Measurements from ENCODE around the gene PTPRF.

The PTPRF gene

DNA sequence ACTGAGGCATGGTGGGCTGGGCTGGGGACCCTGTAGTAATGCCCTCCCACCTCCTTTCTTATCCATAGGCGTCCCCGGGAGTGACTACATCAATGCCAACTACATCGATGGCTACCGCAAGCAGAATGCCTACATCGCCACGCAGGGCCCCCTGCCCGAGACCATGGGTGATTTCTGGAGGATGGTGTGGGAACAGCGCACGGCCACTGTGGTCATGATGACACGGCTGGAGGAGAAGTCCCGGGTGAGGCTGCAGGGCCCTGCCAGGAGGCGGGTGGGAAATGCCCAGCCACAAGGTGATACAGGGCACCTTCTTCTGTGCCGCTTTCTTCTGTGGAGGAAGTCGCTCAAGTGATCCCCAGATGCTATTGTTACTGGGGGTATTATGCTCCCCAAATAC lies 87.0 kb downstream of the PTPRF start:
- ChIA-PET POLR2A (no interaction called here), CTCF (no interaction called here)
- no peak for TF ChIP-seq L3MBTL2 (conservative IDR thresholded peaks at IDR 0.05)
- no peak for TF ChIP-seq HDGF (IDR thresholded peaks at IDR 0.05; ENCODE audit: borderline replicate concordance)
- TF ChIP-seq ELF4 (IDR thresholded peaks at IDR 0.05) = no peak
- no peak for TF ChIP-seq BHLHE40 (IDR thresholded peaks at IDR 0.05; ENCODE audit: borderline replicate concordance)
- no peak for TF ChIP-seq FOXA1 (IDR thresholded peaks at IDR 0.05)
- TF ChIP-seq NFRKB (IDR thresholded peaks at IDR 0.05) = no peak
- no peak for TF ChIP-seq TARDBP (IDR thresholded peaks at IDR 0.05)
- TF ChIP-seq ARNT (IDR thresholded peaks at IDR 0.05) = no peak
- no peak for TF ChIP-seq CTBP1 (IDR thresholded peaks at IDR 0.05; ENCODE audit: borderline replicate concordance)
- no peak for TF ChIP-seq SP1 (IDR thresholded peaks at IDR 0.05)
- TF ChIP-seq ZNF384 (IDR thresholded peaks at IDR 0.05) = no peak
- TF ChIP-seq FOXM1 (IDR thresholded peaks at IDR 0.05; ENCODE audit: borderline replicate concordance) = no peak
- TF ChIP-seq, protein P1, sequence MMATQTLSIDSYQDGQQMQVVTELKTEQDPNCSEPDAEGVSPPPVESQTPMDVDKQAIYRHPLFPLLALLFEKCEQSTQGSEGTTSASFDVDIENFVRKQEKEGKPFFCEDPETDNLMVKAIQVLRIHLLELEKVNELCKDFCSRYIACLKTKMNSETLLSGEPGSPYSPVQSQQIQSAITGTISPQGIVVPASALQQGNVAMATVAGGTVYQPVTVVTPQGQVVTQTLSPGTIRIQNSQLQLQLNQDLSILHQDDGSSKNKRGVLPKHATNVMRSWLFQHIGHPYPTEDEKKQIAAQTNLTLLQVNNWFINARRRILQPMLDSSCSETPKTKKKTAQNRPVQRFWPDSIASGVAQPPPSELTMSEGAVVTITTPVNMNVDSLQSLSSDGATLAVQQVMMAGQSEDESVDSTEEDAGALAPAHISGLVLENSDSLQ (IDR thresholded peaks at IDR 0.05) = no peak
- TF ChIP-seq SUZ12 (IDR thresholded peaks at IDR 0.05) = no peak
- no peak for TF ChIP-seq LEF1 (IDR thresholded peaks at IDR 0.05; ENCODE audit: borderline replicate concordance)
- no peak for TF ChIP-seq FOXK2 (IDR thresholded peaks at IDR 0.05)
- no peak for DNase-seq (ENCODE audit: extremely low spot score)

DNA sequence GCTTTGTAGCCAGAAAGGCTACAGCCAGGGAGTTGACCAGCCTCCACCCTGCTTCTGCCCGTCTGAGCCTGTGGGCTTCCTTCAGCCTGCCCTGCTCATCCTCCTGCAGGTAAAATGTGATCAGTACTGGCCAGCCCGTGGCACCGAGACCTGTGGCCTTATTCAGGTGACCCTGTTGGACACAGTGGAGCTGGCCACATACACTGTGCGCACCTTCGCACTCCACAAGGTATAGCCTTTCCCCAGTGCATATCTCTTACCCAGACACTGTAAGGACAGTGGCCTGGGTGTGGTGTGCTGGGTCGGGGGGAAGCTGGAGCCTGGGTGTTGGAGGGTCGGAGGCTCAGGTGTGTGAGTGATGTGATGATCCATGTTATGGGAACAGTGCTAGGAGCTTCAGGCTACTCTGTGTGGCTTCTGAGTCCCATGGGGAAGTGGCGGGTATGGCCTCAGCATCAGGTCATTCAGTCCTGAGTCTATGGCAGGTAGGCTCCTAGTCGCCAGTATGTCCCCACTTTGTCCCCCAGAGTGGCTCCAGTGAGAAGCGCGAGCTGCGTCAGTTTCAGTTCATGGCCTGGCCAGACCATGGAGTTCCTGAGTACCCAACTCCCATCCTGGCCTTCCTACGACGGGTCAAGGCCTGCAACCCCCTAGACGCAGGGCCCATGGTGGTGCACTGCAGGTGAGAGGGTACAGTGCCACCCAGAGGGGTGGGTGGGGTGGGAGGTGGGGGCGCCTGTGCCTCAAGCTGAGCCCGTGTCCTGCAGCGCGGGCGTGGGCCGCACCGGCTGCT lies 88.0 kb downstream of the PTPRF start:
- ChIA-PET CTCF (interaction anchor here (0.9 kb wide), 1 partner anchor 23 kb away, joined by 3 read pairs; no protein-coding TSS in a partner anchor), POLR2A (interaction anchor here (0.9 kb wide), 1 partner anchor 31 kb away, joined by 3 read pairs; the partner anchor contains the start of gene KDM4A)
- DNase-seq (ENCODE audit: extremely low spot score) = no peak
- TF ChIP-seq ELF4 (IDR thresholded peaks at IDR 0.05) (no peak), FOXM1 (IDR thresholded peaks at IDR 0.05; ENCODE audit: borderline replicate concordance) (no peak), HDGF (IDR thresholded peaks at IDR 0.05; ENCODE audit: borderline replicate concordance) (no peak), L3MBTL2 (conservative IDR thresholded peaks at IDR 0.05) (no peak), SP1 (IDR thresholded peaks at IDR 0.05) (no peak), TARDBP (IDR thresholded peaks at IDR 0.05) (no peak), BHLHE40 (IDR thresholded peaks at IDR 0.05; ENCODE audit: borderline replicate concordance) (no peak), FOXA1 (IDR thresholded peaks at IDR 0.05) (no peak)
- TF ChIP-seq, protein P1 (IDR thresholded peaks at IDR 0.05) = no peak

- no peak for DNase-seq (ENCODE audit: extremely low spot score)
- POLR2A ChIA-PET = interaction anchor here (0.9 kb wide), 1 partner anchor 31 kb away, joined by 3 read pairs; the partner anchor contains the start of gene KDM4A
- TF ChIP-seq TARDBP (IDR thresholded peaks at IDR 0.05) = no peak
- no peak for TF ChIP-seq ELF4 (IDR thresholded peaks at IDR 0.05)
- TF ChIP-seq ZNF384 (IDR thresholded peaks at IDR 0.05) = no peak
- TF ChIP-seq, protein P1 (IDR thresholded peaks at IDR 0.05) = no peak
- TF ChIP-seq FOXA1 (IDR thresholded peaks at IDR 0.05) = no peak
- no peak for TF ChIP-seq LEF1 (IDR thresholded peaks at IDR 0.05; ENCODE audit: borderline replicate concordance)
- TF ChIP-seq BHLHE40 (IDR thresholded peaks at IDR 0.05; ENCODE audit: borderline replicate concordance) = no peak
- CTCF ChIA-PET = interaction anchor here (0.9 kb wide), 1 partner anchor 22 kb away, joined by 3 read pairs; no protein-coding TSS in a partner anchor
Observed at GRCh38 chr1:43619314-43619790, 88.7 kb downstream of the PTPRF start.

GRCh38 chr1:43619996-43620920 lies 89.6 kb downstream of the PTPRF start:
- ChIA-PET CTCF (interaction anchor here (0.9 kb wide), 1 partner anchor 21 kb away, joined by 3 read pairs; no protein-coding TSS in a partner anchor), POLR2A (no interaction called here)
- no peak for TF ChIP-seq ZNF384 (IDR thresholded peaks at IDR 0.05)
- no peak for TF ChIP-seq BHLHE40 (IDR thresholded peaks at IDR 0.05; ENCODE audit: borderline replicate concordance)
- no peak for TF ChIP-seq L3MBTL2 (conservative IDR thresholded peaks at IDR 0.05)
- no peak for TF ChIP-seq CTBP1 (IDR thresholded peaks at IDR 0.05; ENCODE audit: borderline replicate concordance)
- TF ChIP-seq FOXM1 (IDR thresholded peaks at IDR 0.05; ENCODE audit: borderline replicate concordance) = no peak
- no peak for TF ChIP-seq LEF1 (IDR thresholded peaks at IDR 0.05; ENCODE audit: borderline replicate concordance)
- no peak for TF ChIP-seq FOXK2 (IDR thresholded peaks at IDR 0.05)
- TF ChIP-seq, protein P1 (IDR thresholded peaks at IDR 0.05) = no peak

GRCh38 chr1:43620956-43621355 lies 90.3 kb downstream of the PTPRF start:
- DNase-seq (ENCODE audit: extremely low spot score) = no peak
- ChIA-PET POLR2A (interaction anchor here (1.5 kb wide), 1 partner anchor 29 kb away, joined by 3 read pairs; the partner anchor contains the start of gene KDM4A), CTCF (no interaction called here)
- no peak for TF ChIP-seq TARDBP (IDR thresholded peaks at IDR 0.05)
- TF ChIP-seq FOXK2 (IDR thresholded peaks at IDR 0.05) = no peak

More at GRCh38 chr1:43619996-43620920, 89.6 kb downstream of the PTPRF start:
- DNase-seq (ENCODE audit: extremely low spot score) = no peak

All from HEK293T (cell line).